NCI-H2107 treated with DMSO at 0.1 percent for 48 hours (cell line): ENCODE results near the gene APOL1.
"Not testable (repeated sequence)": the region's sequence is repeated elsewhere in the genome, so short reads cannot be mapped to it uniquely, and the experiment has no call there.

Experiments
- DNase-seq: peaks from one replicate; lab custom pipeline; 2025; ENCODE audit not compliant: unreplicated experiment; lab: John Stamatoyannopoulos, UW

The APOL1 gene, protein sequence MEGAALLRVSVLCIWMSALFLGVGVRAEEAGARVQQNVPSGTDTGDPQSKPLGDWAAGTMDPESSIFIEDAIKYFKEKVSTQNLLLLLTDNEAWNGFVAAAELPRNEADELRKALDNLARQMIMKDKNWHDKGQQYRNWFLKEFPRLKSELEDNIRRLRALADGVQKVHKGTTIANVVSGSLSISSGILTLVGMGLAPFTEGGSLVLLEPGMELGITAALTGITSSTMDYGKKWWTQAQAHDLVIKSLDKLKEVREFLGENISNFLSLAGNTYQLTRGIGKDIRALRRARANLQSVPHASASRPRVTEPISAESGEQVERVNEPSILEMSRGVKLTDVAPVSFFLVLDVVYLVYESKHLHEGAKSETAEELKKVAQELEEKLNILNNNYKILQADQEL

DNA sequence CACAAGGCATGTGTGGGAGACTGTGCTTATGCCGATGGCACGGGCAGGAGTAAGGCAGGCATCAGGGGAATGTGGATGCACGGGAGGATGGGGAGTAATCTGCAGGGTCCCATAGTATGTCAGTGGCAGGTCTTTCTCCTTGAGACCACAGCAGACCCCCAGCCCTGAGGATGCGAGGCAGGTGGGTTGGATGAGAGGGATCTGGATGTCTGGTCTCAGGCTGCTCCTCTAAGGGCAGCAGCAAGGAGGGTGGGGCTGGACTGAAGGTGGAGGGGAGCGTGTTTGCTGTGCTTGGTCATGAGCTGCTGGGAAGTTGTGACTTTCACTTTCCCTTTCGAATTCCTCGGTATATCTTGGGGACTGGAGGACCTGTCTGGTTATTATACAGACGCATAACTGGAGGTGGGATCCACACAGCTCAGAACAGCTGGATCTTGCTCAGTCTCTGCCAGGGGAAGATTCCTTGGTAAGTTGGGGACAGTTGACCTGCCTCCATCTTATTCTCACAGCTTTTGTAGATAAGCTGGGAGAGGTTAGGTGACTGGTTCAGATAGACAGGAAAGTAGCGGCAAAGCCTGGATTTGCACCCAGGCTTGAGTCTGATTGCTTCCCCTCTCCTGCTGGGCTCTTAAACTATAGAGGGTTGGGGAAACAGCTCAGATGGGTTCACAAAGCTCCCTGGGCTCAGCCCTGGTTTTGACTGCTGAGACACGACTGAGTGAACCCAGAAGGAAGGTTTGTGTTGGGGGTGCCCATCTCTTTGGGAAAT lies at the start of gene APOL1:
Gene APOL1 (plus strand): TSS at position 380 of the 769 bp plus-strand sequence. CDS start 1,823 bp downstream, outside the sequence.
- no peak for DNase-seq

DNA sequence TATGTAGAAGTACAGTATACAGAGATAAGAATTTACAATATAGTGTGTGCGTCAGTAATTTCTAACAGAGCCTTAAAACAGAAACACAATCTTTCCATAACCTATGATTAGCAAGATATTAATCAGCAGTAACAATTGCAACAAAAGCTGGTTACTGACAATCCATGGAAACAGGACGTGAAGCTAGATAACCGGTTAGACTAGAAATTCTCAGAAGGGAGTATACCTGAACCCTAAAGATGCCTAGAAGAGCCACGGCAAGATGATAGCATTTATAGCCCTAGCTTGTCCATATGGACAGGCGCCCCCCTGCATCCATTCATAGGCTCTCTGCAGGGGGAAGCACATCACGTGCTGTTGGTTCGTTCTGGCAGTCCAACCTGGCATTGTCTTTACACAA lies 49.5 kb upstream of the APOL1 start:
- DNase-seq, result not testable (repeated sequence)

DNA sequence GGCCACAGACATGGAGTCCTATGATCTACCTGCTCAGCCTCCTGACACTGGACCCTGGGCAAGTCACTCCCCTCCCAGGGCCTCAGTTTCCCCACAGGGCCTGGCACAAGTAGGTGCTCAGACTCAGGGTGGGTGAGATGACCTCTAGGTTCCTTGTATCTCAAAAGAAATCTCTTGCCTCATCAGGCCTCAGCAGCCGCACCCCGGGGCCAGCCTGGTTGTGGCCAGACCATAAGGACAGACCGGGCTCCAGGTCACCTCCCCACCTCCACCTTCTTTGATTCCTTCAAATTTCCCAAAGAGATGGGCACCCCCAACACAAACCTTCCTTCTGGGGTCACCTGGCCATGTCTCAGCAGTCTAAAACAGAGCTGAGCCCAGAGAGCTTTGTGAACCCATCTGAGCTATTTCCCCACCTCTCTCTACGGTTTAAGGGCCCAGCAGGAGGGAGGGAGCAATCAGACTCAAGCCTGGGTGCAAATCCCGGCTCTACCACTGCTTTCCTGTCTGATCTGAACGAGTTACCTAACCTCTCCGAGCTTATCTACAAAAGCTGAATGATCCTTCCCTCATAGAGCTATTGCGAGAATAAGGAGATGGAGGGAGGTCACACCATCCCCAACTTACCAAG lies 48.8 kb upstream of the APOL1 start:
- no peak for DNase-seq

DNA sequence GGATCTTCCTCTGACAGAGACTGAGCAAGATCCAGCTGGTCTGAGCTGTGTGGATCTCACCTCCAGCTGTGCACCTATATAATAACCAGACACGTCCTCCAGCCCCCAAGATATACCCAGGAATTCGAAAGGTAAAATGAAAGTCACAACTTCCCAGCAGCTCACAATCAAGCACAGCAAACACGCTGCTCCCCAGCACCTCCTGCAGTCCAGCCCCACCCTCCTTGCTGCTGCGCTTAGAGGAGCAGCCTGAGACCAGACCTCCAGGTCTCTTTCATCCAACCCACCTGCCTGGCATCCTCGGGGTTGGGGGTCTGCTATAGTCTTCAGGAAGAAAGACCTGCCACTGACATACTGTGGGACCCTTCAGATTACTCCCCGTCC lies 48.3 kb upstream of the APOL1 start:
- no peak for DNase-seq

DNA sequence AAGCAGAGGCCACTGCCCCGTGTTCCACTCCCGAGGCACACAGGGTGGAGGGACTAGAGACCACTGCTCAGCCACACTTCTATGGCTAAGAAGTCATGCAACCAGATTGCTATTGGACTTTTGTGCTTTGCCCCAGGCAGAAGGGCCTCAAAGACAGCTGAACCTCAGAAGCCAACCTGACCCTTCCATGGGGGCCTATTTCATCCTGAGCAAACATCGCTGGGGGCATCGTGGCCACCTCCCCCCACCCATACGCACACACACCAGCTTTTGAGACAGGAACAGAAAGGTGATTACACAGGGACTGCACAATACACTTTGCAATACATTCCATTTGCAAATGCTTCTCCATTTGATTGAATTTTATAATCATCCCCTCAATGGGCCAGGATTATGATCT lies 47.4 kb upstream of the APOL1 start:
- DNase-seq, result not testable (repeated sequence)

DNA sequence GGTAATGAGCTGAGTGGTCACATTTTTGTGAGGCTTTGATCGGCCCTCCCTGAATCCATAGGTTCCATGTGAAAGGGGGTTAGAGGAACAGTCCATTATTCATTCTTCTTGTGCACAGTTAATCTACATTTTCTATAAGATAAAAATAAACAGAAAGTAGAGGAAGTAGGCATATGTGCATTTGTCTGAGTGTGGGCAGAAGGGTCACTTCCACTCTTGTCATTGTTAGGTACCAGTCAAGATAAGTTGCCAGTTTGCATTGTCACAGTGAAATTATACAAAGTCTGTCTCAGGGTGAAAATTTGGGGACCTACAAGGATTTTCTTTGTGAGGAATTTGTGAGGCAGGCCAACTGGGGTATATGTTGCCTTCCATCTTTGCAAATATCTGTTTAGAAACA lies 46.7 kb upstream of the APOL1 start:
- no peak for DNase-seq

DNA sequence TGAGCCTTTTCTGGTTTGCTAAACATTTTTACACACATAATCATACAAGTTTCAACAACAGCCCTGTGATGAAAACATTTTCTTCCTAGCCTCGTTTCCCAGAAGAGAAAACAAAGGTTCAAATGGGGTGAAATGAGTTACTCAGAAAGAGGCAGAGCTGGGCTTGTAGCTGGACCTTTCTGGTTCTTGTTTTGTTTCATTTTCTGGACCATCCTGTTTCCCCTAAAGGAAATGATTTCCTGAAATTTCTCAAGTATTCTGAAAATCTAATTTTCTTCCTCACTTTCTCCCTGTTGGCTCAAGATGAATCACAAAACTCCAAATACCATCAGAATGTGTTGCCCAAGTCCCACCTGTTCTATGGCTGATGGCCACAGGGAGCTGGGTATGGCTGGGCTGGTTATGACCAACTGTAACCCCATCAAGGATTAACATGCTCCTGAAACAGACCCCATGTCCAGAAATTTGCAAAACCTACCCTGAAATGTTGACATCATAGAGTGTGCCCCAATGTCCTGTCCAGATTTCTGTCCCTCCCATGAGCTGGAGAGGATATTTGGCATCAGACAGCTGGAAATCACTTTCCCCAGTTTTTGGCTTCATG lies 44.7 kb upstream of the APOL1 start:
- no peak for DNase-seq

DNA sequence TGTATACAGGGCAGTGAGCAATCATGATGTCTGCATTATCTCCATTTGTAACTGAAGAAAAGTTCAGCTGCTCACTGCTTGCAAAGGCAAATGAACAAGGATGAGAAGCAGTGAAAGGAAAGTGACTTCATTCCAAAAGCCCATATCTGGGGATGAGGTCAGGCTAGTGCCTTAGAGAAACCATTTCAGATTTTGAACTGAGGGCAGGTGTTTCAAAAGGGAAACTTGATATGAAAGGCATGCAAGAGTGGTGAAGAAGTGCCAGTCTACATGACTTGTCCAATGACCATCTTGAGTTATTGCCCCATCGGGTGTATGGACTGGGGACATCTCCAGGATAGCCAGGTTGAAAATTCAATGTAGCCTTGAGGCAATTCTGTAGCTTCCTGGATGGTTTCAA lies 44.0 kb upstream of the APOL1 start:
- no peak for DNase-seq

DNA sequence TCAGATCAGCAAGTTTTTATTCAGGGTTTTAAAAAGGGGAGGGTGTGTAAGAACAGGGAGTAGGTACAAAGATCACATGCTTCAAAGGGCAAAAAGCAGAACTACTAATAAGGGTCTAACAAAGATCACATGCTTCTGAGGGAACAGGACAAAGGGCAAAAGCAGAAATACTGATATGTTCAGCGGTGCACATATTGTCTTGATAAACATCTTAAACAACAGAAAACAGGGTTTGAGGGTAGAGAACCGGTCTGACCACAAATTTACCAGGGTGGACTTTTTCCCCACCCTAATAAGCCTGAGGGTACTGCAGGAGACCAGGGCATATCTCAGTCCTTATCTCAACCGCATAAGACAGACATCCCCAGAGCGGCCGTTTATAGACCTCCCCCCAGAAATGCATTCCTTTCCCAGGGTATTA lies 43.4 kb upstream of the APOL1 start:
- not testable (repeated sequence) for DNase-seq

DNA sequence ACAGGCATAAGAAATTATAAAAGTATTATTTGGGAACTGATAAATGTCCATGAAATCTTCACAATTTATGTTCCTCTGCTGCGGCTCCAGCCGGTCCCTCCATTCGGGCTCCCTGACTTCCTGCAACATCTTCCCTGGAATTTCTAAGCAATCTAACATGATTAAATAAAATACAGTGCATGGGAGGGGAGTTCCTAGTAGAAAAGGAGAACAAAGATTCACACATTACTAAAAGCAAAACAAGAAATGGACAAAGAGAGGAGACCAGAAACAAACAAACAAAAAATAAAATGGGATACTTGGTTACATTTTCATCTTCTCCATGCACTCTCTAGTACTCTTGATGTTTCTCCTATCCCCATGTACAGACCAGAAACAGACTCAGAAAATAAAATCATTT lies 42.7 kb upstream of the APOL1 start:
- no peak for DNase-seq

DNA sequence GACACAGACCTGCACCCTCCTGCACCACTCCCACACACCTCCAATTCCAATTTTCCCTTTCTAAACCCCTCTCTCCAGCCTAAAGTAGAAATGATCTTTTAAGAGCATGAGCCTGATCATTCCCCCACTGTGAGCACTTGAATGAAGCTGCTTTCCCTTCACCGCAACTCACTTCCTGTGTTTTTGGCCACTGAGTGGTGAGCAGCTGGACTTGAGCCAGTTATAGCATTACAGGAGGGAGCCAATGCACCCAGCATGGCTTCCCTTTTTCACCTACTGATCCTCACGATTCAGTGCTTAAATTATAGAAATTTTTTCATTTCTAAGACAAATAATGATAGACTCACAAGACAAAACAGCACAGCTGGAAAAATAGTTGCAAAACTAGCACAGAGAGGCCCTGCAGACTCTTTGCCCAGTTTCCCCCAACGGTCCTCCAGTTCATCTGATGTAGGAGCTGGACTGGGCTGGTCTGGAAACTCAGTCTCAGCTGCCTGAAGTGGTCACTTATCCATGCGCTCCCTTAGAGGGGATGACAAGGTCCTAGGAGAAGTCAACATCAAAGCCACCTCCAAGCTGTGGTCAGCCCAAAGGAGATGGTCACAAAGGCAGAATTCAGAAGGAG lies 41.6 kb upstream of the APOL1 start:
- DNase-seq, result peak; percentile 29

DNA sequence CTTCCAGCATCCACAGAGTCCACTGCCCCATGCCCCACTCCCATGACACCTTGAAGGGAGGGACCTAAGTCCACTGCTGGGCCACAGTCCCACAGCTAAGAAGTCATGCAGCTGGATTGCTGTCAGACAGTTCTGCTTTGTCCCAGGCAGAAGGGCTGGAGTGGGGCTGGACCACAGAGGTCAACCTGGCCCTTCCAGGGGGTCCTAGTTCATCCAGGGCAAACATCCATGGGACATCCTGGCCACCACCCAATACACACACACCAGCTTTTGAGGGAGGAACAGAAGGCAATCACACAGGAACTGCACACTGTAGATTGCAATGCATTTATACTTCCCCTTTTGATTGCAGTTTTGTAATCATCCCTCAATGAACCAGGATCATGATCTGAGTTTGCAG lies 40.0 kb upstream of the APOL1 start:
- DNase-seq, result no peak

DNA sequence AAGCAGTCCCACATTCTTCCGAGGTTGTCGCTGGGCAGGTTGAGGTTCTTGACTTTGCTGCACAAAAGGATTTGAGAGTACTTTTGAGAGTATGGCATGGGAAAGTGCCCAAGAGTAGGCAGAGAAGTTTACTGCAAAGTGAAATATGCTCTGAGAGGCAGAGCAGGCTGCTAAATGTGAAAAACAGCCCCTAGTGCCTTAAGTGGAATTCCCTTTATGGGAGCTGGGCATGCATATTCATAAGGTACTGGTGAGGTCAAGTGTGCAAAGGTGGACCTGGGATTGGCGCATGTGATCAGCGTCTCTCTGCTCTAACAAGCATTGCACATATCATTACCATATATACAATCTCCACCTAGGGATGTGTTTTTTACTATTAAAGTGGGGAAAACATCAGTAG lies 39.3 kb upstream of the APOL1 start:
- DNase-seq, result no peak

DNA sequence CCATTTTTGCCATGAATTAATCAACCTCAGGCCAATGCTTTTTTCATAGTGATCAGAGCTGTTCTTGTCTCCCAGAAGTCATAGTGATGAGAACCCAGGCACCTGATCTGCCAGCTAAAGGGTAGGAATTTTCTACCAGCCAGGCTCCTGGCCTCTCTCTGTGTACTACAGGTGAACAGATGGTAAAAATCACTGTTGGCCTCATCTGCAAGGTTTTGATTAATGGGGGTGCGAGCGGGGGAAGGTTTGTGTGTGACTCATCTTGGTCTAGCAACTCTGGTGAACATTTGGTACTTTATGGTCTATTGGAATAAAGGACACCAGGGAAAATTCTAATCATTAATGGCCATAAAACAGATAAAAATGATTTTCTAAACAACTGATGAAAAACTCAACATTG lies 37.0 kb upstream of the APOL1 start:
- no peak for DNase-seq

DNA sequence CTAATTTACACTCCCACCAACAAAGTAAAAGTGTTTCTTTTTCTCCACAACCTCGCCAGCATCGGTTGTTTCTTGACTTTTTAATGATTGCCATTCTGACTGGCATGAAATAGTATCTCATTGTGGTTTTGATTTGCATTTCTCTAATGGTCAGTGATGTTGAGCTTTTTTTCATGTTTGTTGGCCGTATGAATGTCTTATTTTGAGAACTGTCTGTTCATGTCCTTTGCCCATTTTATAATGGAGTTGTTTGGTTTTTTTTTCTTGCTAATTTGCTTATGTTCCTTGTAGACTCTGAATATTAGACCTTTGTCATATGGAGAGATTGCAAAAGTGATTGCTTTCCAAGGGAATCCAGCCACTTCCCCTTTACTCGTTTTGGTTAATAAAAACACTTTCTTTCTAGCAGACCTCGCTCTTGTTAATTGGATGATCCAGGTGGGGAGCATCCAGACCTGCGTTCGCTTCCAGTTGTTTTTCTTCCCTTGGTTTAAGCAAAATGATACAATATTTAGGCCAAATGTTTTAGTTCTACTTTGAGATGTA lies 34.2 kb upstream of the APOL1 start:
- no peak for DNase-seq

DNA sequence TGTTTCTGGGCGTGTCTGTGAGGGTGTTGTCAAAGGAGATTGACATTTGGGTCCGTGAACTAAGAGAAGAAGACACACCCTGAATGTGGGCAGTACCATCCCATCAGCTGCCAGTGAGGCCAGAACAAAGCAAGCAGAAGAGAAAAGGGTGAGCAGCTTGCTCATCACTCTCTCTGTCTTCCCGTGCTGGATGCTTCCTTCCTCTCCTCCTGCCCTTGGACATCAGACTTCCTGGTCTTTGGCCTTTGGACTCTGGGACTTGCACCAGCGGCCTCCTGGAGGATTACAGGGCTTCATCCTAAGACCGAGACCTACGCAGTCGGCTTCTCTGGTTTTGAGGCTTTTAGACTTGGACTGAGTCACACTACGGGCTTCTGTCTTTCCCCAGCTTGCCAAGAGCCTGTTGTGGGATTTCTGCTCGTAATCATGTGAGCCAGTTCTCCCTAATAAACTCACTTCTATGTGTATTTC lies 32.4 kb upstream of the APOL1 start:
- no peak for DNase-seq

DNA sequence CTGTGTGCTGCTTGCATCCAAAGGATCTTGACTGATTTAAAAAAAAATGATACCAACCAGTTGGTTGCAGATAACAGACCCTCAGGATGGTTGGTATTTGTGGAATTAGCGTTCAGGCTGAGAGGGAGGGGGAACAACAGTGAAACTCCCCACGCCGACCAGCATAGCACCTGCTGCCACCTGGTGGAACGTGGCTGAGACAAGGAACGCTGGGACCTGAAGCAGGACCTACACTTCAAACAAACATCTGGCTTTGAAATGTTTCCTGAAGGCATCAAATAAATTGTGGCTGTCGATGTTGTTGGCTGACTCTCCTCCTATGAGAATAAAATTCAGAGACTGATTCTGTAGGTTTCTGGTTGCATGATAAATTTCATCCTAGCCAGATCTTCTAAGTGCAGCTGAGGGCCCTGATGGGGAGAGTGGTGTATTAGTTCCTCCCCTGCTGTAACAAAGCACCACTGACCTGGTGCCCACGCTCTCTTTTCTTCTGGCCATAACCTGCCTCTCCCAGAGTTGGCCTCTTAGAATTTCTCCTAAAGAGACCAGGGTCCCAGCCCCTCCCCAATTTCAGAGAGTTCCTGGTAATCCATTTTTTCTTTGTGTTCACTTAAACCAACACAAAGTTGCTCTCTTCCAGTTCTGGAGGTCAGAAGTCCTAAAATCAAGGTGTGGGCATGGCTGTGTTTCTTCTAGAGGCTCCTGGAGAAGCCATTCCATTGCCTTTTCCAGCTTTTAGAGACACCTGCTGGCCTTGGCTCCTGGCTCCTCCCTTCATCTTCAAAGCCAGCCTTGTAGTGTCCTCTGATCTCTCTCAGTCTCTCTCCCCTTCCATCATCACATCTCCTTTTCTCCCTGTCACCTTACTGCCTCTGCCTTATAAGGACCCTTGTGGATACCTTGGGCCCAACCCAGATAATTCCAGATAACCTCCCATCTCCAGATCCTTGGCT lies 30.9 kb upstream of the APOL1 start:
- peak; percentile 39 for DNase-seq

DNA sequence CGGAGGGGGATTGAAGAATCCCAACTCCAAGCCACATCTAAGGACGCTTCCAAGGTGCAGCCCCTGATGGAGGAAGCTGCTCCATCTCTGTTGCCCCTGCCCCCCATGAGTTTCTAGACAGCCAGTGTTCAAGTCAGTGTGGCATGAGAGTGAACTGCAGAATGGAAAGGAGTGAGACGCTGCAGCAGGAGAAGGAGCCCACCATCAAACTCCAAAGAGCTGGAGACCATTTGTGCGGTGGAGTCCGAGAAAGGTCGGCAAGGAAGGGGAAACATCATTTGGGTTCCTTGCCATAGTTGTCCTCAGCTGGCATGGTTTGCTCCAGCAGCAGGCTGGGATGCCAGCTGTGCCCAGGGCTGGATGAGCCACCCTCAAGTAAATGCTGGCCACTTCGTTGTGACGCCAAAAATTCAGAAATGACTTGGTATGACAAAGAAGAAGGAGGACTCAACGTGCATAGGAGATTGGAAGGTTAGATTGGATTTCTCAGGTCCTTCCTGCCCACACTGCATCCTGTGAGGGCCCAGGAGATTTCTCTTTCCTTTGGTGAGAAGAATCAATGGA lies 30.0 kb upstream of the APOL1 start:
- no peak for DNase-seq

DNA sequence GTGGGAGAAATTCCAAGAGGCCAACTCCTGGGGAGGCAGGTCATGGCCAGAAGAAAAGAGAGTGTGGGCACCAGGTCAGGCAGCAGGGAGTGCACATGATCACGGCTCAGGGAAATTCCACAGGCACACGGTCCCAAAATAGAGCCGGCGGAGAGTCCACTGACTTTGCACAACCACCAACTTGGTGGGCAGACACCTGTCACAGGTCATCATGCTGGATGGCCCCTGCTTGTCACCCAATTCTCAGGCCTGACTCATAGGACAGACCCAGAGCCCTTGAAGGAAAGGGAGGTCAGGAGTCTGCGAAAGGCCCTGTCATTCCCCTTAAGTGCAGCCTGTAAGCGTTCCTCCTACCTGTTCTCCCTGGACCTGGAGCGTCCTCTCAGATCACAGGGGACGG lies 29.4 kb upstream of the APOL1 start:
- DNase-seq, result no peak
